GM20000 (cell line): ENCODE data around the gene PDGFA.

ENCODE experiments used
- DNase-seq: peaks from one replicate; pipeline ENCODE4 v3.0.0; 2012; ENCODE audit warnings: low spot score
- TF ChIP-seq, protein P1 (sequence below): IDR thresholded peaks from 2 replicates; pipeline ENCODE4 v1.5.1; 2012; ENCODE audit warnings: mild to moderate bottlenecking, control low read depth; ENCODE audit errors: extremely low read depth, missing control alignments

PDGFA gene

DNA sequence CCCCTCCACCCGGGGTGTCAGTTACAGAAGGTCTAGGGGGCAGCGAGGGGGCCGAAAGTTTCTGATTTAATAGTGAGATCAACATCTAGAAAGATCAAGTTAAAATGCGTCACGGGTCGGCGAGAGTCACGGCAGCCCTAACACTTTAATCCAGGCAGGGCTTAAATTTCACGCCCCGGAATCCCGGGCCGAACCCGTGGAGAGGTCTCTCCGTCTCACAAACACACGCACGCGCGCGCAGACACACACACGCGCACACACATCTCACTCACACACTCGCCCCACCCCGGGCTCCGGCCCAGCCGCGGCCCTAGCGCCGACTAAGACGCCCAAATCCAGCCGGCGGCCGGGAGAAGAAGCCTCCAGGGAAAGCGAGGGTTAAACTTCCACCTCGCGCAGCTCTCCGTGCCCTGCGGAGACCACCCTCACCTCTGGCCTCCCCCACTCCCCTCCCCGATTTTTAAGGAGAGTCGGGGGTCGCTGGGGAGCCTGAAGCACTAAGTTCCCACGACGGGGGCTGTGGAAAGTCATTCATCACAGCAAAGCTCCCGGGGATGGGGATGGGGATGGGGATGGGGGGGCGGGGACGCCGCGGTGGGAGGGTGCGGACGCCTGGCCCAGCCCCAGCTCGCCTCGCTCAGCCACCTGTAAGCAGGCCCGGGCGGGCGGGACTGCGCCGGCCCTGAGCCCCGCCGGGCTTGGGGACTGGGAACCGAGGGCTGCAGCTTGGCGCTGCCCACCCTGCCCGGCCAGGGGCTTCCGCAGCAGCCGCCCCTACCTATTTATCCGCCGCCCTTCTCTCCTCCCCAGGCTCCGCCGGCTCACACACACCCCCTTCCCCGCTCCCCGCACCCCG is 1.6 kb downstream of the PDGFA start:
- no peak for DNase-seq
- TF ChIP-seq, protein P1, sequence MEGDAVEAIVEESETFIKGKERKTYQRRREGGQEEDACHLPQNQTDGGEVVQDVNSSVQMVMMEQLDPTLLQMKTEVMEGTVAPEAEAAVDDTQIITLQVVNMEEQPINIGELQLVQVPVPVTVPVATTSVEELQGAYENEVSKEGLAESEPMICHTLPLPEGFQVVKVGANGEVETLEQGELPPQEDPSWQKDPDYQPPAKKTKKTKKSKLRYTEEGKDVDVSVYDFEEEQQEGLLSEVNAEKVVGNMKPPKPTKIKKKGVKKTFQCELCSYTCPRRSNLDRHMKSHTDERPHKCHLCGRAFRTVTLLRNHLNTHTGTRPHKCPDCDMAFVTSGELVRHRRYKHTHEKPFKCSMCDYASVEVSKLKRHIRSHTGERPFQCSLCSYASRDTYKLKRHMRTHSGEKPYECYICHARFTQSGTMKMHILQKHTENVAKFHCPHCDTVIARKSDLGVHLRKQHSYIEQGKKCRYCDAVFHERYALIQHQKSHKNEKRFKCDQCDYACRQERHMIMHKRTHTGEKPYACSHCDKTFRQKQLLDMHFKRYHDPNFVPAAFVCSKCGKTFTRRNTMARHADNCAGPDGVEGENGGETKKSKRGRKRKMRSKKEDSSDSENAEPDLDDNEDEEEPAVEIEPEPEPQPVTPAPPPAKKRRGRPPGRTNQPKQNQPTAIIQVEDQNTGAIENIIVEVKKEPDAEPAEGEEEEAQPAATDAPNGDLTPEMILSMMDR: no peak

DNA sequence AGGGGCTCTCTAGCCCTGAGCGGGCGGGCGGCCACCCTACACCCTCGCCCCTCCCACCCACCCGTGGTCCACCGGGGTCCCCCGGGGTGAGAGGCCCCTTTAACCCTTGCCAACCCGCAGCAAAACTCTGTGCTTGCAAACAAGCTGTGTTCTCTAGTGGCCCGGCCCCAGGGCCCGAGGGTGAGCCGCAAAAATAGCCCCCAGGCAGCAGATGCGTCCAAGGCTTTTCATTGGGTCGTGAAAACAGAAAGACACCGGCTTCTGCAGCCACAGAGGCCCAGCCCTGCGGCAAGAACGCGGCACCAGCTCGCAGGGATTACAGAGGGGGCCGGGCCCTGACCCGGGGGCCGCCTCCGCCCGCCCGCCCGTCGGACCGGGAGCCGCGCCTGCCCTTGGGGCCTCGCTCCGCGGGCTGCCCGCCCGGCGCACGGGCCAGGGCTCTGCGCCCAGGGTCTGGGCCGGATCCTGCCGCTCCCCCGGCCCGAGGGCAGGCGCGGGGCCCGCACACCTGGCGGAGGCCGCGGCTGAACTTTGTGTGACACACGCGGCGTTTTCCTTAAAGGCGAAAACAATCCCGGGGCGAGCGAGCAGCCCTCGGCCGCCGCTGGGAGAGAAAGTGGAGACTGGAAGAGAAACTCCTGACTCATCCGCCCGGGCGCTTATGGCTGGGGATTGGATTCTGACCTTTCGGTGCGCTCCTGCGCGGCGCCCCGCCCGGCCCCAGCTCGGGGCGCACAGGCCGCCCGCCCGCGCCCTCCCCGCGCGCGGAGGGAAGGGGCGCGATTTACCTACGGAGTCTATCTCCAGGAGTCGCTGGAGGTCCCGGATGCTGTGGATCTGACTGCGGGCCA is 2.8 kb downstream of the PDGFA start:
- TF ChIP-seq, protein P1: no peak
- no peak for DNase-seq

DNA sequence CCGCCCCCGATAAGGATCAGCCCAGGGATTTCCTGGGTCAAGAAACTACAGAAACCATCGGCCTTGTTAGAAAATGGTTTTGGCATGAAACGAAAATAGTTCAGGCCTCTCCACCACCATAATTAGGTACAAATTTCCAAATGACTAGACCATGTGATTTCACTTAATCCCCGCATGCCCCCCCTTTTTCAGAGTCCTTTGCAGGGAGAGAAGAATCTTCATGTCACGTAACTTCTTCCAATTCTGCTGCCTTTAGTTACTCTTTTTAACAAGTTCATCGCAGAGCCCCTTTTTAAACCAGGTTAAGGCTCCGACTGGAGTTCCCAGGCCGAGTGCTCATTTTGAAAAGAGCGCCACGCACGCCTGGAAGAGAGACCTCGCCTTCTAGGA is 3.4 kb downstream of the PDGFA start:
- DNase-seq: no peak
- TF ChIP-seq, protein P1: no peak

DNA sequence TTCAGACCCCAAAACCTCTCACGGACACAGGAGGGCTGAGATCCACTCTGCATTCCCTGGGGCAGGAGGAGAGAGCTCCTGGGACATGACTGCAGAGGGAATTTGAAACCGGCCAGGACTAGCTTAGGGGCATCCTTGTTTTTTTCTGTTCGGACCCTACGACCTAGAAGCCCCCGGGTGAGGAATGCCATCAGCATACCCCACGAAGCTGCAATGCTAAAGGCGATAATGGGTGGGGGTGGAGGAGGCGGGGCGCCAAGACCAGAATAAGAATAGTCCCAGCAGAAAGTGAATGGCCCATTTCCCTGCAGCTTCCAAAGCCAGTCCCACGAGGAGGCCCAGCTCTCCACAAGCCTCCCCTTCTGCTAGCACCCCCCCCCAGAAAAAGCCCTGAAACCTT is 4.0 kb downstream of the PDGFA start:
- no peak for DNase-seq
- TF ChIP-seq, protein P1: no peak

DNA sequence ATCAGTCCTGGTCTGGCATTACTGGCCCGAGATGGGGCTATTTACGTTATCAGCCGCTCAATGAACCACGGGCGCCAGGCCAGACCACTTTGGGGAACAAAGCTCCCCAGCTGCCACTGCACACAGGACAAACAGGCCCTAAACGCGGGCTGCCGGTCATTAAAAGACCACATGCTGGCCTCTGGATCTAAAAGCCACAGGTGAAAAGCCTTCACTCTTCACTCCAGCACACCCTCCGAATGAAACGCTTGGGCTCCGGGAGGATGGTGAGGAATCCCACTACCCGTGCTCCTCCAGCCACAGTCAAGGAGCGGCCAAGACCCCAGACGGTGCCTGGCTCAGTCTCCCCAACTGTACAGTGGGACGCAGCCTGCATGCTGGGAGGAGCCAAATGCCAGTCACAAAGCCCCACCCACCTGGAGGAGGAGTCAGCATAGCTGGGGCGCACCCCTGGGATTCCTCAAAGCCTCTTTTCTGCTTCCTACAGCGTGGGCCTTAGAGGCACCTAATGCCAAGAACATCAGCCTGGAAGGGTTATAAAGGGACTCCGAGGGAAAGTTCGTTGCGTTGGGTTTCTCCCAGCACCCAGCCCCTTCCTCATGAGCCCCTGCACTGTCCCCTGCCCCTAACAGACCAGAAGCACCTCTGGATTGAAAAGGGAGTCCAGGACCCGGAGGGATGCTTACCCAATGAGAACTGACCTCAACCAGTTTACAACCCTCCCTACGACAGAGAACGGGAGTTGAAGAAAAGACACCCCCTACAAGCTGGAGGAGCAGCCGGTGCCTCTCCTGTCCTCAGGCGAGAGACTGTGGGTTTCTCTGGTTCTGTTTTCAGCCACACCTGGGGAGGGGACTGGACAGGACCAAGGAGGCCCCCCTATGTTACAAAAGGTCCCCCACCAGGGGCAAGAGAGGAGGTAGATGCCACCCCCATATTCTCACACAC is 4.7 kb downstream of the PDGFA start:
- DNase-seq: no peak
- TF ChIP-seq, protein P1: no peak

DNA sequence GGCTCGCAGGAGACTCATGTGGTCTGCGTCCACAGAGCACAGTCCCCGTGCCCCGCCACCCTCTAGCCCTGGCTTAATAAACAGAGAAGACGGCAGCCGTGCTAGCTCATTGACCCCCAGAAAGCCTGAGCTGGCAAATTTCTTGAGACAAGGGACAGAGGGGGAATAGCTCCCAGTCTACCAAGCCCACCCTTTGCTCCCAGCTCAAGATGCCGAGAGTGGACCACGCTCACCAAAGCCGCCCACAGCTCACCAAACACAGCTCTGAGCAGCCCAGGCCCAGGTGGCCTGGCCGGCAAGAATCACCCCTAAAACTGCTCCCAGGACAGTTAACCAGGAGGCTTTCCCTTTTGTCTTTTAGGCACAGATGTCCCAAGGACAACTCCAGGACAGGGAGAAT is 5.4 kb downstream of the PDGFA start:
- TF ChIP-seq, protein P1: no peak
- no peak for DNase-seq
